ENCODE measurements around the gene IQCN.
A peak's percentile ranks its signal among the peaks of the same experiment; 100 is the strongest.
"Not testable (repeated sequence)": the region's sequence is repeated elsewhere in the genome, so short reads cannot be mapped to it uniquely, and the experiment has no call there.

The IQCN gene

GRCh38 chr19:18230941-18231734 is 43.1 kb downstream of the IQCN start:
- DNase-seq (ENCODE audit: low read depth) = no peak

- no peak for DNase-seq (ENCODE audit: low read depth)
Measured at GRCh38 chr19:18229915-18230314, 44.3 kb downstream of the IQCN start.

GRCh38 chr19:18229474-18229873 is 44.8 kb downstream of the IQCN start:
- DNase-seq (ENCODE audit: low read depth) = no peak

GRCh38 chr19:18227781-18228271 is 46.4 kb downstream of the IQCN start:
- DNase-seq (ENCODE audit: low read depth) = no peak

- no peak for DNase-seq (ENCODE audit: low read depth)
Measured at GRCh38 chr19:18226956-18227780, 47.1 kb downstream of the IQCN start.

GRCh38 chr19:18225702-18226468 is 48.4 kb downstream of the IQCN start, which contains the start of gene PDE4C:
Gene PDE4C, minus strand, starts transcription at chr19:18226438. Its CDS starts 23 bp downstream, at chr19:18226415.
- no peak for DNase-seq (ENCODE audit: low read depth)

GRCh38 chr19:18225355-18225701 is 48.9 kb downstream of the IQCN start:
- no peak for DNase-seq (ENCODE audit: low read depth)

GRCh38 chr19:18224525-18225354 is 49.5 kb downstream of the IQCN start:
- DNase-seq (ENCODE audit: low read depth) = peak; percentile 94

GRCh38 chr19:18223860-18224524 is 50.3 kb downstream of the IQCN start:
- DNase-seq (ENCODE audit: low read depth) = no peak

- DNase-seq (ENCODE audit: low read depth) = no peak
Measured at GRCh38 chr19:18221815-18222725, 52.2 kb downstream of the IQCN start.

GRCh38 chr19:18220632-18221275 is 53.5 kb downstream of the IQCN start:
- no peak for DNase-seq (ENCODE audit: low read depth)

- no peak for DNase-seq (ENCODE audit: low read depth)
Measured at GRCh38 chr19:18219911-18220631, 54.2 kb downstream of the IQCN start.

GRCh38 chr19:18218600-18218999 is 55.7 kb downstream of the IQCN start:
- DNase-seq (ENCODE audit: low read depth) = no peak

GRCh38 chr19:18218159-18218558 is 56.1 kb downstream of the IQCN start:
- DNase-seq (ENCODE audit: low read depth) = no peak

- no peak for DNase-seq (ENCODE audit: low read depth)
Measured at GRCh38 chr19:18216789-18217188, 57.5 kb downstream of the IQCN start.

GRCh38 chr19:18214779-18215433 is 59.3 kb downstream of the IQCN start:
- no peak for DNase-seq (ENCODE audit: low read depth)

GRCh38 chr19:18211683-18212082 is 62.6 kb downstream of the IQCN start:
- DNase-seq (ENCODE audit: low read depth) = no peak

- not testable (repeated sequence) for DNase-seq (ENCODE audit: low read depth)
Measured at GRCh38 chr19:18209912-18210311, 64.3 kb downstream of the IQCN start.
